Left lung (tissue), 10 donors: ENCODE data around the gene EXOC2. TPM values are rescaled to one million over a fixed set of nuclear protein-coding genes. Genes with fewer than 3 reads are reported as not detected.

Experiments
- ATAC-seq: fragments of 200-7000 bp; cut with Tn5 transposase; one replicate; pipeline ENCODE4 v1.9.1; 2020; ENCODE audit warnings: moderate library complexity
- DNase-seq, 4 donors: peaks; one replicate each; pipeline ENCODE4 v3.0.0-alpha.2; 2013 to 2020
- H3K27ac ChIP-seq, 2 donors: fragments of 200-600 bp; sonication (generic) in 1 of 2; one replicate each; pipeline versions ENCODE4 v1.5.0 to v1.8.0; 2020 to 2021
- H3K27me3 ChIP-seq, 2 donors: fragments of 200-600 bp; sonication (generic) in 1 of 2; one replicate each; pipeline versions ENCODE4 v1.5.0 to v1.8.0; 2020 to 2021
- H3K36me3 ChIP-seq, 2 donors: fragments of 200-600 bp; sonication (generic) in 1 of 2; one replicate each; pipeline versions ENCODE4 v1.5.0 to v1.8.0; 2020 to 2021
- H3K4me1 ChIP-seq, 2 donors: fragments of 200-600 bp; one replicate each; pipeline ENCODE4 v1.8.0; 2021
- H3K4me3 ChIP-seq, 2 donors: fragments of 200-600 bp; sonication (generic) in 1 of 2; one replicate each; pipeline versions ENCODE4 v1.5.0 to v1.8.0; 2020 to 2021; ENCODE audit warnings: mild to moderate bottlenecking in 1 of 2
- H3K9me3 ChIP-seq, 2 donors: fragments of 200-600 bp; sonication (generic) in 1 of 2; one replicate each; pipeline versions ENCODE4 v1.5.0 to v1.8.0; 2020 to 2021
- intact Hi-C, 2 donors: fragments of 100-400 bp; cut with DNase I; formaldehyde crosslinking; loops; one replicate each; pipeline versions ENCODE4 v1.11.2 to v1.14.2; 2022
- polyA plus RNA-seq, 6 donors: library from polyadenylated mRNA; unstranded; fragments of 120-200 nt; gene quantifications; one replicate each; pipeline ENCODE4 v1.2.1, GENCODE V29; 2013; ENCODE audit not compliant: insufficient read length in 6 of 6
- total RNA-seq, 2 donors: library from RNA; stranded (reverse); fragmentation: NEBNext Ultra II Directional; extraction: Animal tissue kit (Norgen Biotek cat#: 25700); gene quantifications; one replicate each; pipeline ENCODE4 v1.2.1, GENCODE V29; 2021
- TF ChIP-seq, protein P1 (sequence below), 2 donors: fragments of 200-600 bp; sonication (generic) in 1 of 2; IDR thresholded peaks; one replicate each; pipeline versions ENCODE4 v1.5.0 to v1.8.0; 2021; ENCODE audit warnings: antibody characterized with exemption in 2 of 2
- donor health status: DM: no; HTN: yes; CAD: no.
- donor health status: DM: no; HTN: no; CAD: no.

Gene EXOC2
- total and polyA plus RNA-seq, 8 donors: 19.8 to 30.4 (median 28.4) TPM

DNA sequence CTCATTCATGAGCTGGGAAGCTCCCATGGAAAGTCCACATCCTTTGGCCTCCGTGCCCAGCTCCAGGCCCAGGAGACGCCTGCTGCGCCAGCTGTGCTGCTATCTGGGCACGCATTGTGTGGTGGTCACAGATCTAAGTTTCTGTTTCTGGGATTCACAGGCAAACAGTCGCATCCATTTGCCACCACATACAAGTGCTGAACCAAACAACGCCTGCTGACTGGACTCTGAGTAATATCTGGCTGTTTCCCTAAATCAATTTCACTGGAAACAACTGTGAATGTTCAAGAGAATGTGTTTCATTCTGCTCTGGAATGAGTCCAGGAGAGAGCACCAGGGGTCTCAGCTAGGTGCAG, 255.9 kb downstream of the EXOC2 start:
- intact Hi-C loops: no loop called here
- H3K36me3 ChIP-seq: no peaks in the 10 kb centered on the region
- DNase-seq (no peak), ATAC-seq (no peak)
- no peak overlapping the region for H3K27ac ChIP-seq
- H3K27me3 ChIP-seq: no peaks in the 10 kb centered on the region
- no peaks in the 10 kb centered on the region for H3K9me3 ChIP-seq
- H3K4me3 ChIP-seq: no peak overlapping the region
- no peaks in the 10 kb centered on the region for H3K4me1 ChIP-seq
- TF ChIP-seq, protein P1, sequence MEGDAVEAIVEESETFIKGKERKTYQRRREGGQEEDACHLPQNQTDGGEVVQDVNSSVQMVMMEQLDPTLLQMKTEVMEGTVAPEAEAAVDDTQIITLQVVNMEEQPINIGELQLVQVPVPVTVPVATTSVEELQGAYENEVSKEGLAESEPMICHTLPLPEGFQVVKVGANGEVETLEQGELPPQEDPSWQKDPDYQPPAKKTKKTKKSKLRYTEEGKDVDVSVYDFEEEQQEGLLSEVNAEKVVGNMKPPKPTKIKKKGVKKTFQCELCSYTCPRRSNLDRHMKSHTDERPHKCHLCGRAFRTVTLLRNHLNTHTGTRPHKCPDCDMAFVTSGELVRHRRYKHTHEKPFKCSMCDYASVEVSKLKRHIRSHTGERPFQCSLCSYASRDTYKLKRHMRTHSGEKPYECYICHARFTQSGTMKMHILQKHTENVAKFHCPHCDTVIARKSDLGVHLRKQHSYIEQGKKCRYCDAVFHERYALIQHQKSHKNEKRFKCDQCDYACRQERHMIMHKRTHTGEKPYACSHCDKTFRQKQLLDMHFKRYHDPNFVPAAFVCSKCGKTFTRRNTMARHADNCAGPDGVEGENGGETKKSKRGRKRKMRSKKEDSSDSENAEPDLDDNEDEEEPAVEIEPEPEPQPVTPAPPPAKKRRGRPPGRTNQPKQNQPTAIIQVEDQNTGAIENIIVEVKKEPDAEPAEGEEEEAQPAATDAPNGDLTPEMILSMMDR (IDR thresholded peaks at IDR 0.05): no peak

DNA sequence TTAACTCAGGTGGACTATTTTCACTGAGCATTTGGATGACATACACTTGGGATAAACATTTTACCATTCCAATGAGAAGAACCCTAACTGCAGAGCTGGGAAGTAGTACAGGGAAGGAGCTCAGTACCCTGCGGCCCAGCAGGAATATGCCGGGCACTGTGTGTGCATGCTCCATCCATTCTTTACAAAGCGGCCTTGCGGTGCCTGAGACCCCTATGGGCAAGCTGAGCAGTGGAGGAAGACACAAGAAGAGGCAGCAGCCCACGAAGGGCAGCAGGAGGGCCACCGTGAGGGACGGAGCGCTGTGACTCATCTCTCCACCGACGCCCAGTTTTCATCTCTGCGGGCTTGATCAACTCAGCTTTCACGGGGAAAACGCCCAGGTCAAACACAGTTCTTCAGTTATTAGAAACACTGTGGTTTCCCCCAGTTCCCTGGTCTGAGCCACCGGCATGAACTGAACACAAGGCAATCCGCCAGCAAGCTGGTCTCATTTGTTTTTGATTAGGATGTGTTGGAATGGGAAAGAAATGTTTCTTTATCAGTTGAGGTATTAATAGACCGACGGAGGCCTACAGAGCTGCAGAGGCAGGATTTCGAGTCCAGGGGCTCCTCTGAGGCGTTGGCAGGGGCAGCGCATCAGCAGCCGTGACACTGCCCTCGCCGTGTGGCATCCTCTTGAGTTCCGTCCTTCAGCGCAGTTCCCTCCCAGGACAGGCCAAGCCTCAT, 256.5 kb downstream of the EXOC2 start:
- ATAC-seq (no peak), DNase-seq (no peak)
- intact Hi-C loops: no loop called here
- H3K9me3 ChIP-seq: no peaks in the 10 kb centered on the region
- TF ChIP-seq, protein P1 (IDR thresholded peaks at IDR 0.05): no peak
- H3K4me3 ChIP-seq: no peak overlapping the region
- no peaks in the 10 kb centered on the region for H3K27me3 ChIP-seq
- no peaks in the 10 kb centered on the region for H3K4me1 ChIP-seq
- H3K36me3 ChIP-seq: no peaks in the 10 kb centered on the region
- no peak overlapping the region for H3K27ac ChIP-seq

DNA sequence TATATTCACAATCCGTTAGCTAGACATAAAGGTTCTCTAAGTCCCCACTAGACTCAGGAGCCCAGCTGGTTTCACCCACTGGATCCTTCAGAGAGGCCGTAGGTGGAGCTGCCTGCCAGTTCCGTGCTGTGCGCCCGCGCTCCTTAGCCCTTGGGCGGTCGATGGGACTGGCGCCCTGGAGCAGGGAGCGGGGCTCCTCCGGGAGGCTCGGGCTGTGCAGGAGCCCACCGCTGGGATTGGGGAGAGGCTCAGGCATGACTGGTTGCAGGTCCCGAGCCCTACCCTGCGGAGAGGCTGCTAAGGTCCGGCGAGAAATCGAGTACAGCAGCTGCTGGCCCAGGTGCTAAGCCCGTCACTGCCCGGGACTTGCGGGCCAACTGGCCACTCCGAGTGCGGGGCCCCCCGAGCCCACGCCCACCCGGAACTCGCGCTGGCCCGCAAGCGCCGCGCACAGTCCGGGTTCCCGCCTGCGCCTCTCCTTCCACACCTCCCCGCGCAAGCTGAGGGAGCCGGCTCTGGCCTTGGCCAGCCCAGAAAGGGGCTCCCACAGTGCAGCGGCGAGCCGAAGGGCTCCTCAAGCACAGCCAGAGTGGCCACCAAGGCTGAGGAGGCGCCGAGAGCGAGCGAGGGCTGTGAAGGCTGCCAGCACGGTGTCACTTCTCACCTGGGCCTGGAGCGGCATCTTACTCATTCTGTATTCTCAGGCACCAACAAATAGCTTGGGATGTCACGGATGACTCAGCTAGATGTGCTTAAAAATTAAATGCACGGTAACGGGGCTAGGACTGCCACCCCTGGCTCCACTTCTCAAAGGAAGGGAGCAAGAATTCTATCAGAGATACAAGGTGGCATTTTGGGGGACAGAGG, 257.3 kb downstream of the EXOC2 start:
- DNase-seq (no peak), ATAC-seq (no peak)
- Histone ChIP-seq H3K9me3 (no peaks in the 10 kb centered on the region), H3K27ac (no peak overlapping the region), H3K27me3 (no peaks in the 10 kb centered on the region), H3K4me1 (no peaks in the 10 kb centered on the region), H3K4me3 (no peak overlapping the region), H3K36me3 (no peaks in the 10 kb centered on the region)
- intact Hi-C loops: no loop called here
- TF ChIP-seq, protein P1 (IDR thresholded peaks at IDR 0.05): no peak

Other genes with a start within 250 kb of the EXOC2 start
- gene HUS1B, start 36.0 kb downstream of the EXOC2 start, total RNA-seq: 1 to 10 TPM in 1 of 2 donors, under 1 TPM in 1; 0.41 to 1.2 TPM
- gene HUS1B, start 36.0 kb downstream of the EXOC2 start, polyA plus RNA-seq: under 1 TPM in 5 of 6 donors, not detected in 1; 0.20 to 0.64 (median 0.44) TPM